ENCODE data around the gene PHLPP1.
"Not testable (repeated sequence)": the region's sequence is repeated elsewhere in the genome, so short reads cannot be mapped to it uniquely, and the experiment has no call there.

PHLPP1 gene

DNA sequence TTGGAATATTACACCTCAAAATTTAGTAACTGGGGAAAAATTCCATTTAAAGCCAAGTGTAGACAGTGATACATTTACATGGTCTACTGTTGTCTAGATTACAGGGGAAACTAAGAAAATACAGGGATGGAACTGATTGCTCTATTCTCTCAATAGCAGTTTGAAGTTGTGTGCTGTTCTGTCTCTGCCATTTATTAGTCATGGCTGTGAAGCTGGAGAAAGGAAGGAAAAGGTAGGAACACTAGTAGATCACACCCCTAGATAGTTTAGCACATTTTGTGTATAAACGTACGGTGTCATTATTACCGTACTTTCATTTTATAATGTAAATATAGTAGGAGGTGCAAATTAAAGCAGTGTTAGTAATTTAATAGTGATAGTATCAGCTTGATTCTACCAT, 170.5 kb downstream of the PHLPP1 start:
- DNase-seq (ENCODE audit: low spot score), result no peak

DNA sequence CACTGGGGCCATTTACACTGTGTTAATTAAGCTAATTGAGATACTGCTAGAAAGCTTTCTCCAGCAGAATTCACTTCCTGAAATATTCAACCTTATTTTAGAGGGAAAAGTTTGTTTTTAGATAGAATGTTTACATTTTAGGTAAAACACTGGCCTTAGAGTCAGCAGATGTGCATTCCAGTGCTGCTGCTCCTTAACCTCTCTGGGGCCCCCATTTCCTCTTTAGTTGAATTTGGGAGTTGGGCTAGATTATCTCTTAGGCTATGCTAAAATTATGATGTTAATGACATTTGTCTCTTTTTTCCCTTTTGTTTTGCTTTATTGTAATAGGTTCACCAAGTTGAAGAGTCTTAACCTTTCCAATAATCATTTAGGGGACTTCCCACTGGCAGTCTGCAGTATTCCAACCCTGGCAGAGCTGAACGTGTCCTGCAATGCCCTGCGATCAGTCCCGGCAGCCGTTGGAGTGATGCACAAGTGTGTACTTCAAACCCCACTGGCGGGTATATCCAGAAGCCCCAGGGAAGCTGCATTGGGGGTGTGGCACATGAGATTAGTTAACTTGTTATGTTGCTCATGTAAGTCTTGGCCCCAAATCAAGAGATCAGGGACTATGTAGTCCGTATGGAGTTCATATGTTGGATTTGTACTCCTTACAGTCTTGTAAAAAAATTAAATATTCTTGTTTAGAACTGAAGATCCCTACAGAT, 179.5 kb downstream of the PHLPP1 start:
- DNase-seq (ENCODE audit: low spot score), result no peak

DNA sequence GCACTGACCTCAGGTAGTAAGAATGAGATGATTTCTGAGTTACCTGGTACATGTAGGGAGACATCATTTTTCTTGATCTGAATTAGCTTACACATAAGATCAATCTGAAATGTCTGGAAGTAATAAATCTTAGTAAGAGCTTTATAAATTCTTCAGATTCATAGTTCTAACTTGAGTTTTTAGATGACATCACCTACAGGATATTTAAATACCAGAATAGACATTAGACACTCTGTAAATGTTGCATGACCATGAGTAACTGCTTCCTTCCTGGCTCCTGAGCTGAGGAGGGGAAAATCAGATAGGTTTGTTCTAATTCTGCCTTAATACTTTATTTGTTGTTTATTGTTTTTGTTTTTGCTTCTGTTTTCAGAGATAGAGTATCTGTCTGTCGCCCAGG, 181.8 kb downstream of the PHLPP1 start:
- no peak for DNase-seq (ENCODE audit: low spot score)

DNA sequence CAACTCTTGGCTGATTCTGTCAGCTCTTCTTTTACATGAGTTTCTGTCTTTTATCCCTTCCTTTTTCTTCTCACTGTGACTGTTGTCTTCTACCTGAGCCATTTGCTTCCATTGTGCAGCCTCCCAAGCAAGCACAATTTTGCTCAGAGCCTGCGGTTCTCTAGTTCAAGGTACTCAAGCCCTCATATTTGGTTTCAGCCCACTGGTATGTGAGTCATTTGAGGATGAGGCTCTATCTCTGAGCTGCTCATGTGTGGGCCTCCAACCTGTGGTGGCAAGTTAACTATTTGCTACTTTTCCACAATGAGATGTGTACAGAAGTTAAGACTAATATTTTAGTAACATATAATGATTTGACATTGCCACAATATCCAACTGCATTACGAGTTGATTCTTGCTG, 183.0 kb downstream of the PHLPP1 start:
- DNase-seq (ENCODE audit: low spot score), result no peak

GRCh38 chr18:62899534-62899933, 184.2 kb downstream of the PHLPP1 start:
- no peak for DNase-seq (ENCODE audit: low spot score)

GRCh38 chr18:62900132-62900883, 185.0 kb downstream of the PHLPP1 start:
- no peak for DNase-seq (ENCODE audit: low spot score)

DNA sequence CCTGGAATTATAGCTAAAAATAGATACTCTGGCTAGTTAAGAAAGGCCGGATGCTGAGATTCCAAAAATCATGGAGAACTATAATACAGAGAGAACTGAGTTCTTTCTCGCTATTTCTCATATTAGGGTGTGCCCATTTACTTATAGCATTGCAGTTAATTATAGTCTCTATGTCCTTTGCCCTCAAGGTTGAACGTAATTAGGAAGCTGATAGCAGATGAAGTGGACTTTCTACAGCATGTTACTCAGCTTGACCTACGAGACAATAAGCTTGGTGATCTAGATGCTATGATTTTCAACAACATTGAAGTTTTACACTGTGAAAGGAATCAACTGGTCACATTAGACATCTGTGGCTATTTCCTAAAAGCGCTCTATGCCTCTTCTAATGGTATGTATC, 187.4 kb downstream of the PHLPP1 start:
- no peak for DNase-seq (ENCODE audit: low spot score)

- DNase-seq (ENCODE audit: low spot score), result peak; percentile 91
These were observed 189.3 kb downstream of the PHLPP1 start for GRCh38 chr18:62904396-62905285.

- no peak for DNase-seq (ENCODE audit: low spot score)
These were observed 197.5 kb downstream of the PHLPP1 start for GRCh38 chr18:62912885-62913284.

- DNase-seq (ENCODE audit: low spot score), result not testable (repeated sequence)
These were observed 198.5 kb downstream of the PHLPP1 start for GRCh38 chr18:62913824-62914223.

- DNase-seq (ENCODE audit: low spot score), result no peak
These were observed 199.6 kb downstream of the PHLPP1 start for GRCh38 chr18:62914871-62915392.

DNA sequence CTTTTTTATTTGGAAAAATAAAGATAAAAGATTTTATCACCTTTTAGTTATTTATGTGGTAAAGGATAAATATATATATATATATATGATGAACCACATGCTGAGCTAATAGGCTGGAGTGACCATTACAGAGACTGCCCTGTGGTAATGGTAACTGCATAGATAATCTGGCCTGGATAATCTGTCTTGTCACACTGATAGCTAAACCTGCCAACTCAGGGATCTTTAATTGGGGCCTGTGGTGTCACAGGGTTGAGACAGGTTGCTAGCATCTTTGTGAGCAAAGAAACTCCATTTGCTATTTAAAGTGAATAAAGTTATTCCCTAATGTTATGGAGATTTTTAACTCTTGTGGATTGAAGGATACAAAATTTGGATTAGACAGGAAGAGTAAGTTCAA, 203.0 kb downstream of the PHLPP1 start:
- DNase-seq (ENCODE audit: low spot score), result no peak

- peak; percentile 54 for DNase-seq (ENCODE audit: low spot score)
These were observed 203.9 kb downstream of the PHLPP1 start for GRCh38 chr18:62919109-62919838.

DNA sequence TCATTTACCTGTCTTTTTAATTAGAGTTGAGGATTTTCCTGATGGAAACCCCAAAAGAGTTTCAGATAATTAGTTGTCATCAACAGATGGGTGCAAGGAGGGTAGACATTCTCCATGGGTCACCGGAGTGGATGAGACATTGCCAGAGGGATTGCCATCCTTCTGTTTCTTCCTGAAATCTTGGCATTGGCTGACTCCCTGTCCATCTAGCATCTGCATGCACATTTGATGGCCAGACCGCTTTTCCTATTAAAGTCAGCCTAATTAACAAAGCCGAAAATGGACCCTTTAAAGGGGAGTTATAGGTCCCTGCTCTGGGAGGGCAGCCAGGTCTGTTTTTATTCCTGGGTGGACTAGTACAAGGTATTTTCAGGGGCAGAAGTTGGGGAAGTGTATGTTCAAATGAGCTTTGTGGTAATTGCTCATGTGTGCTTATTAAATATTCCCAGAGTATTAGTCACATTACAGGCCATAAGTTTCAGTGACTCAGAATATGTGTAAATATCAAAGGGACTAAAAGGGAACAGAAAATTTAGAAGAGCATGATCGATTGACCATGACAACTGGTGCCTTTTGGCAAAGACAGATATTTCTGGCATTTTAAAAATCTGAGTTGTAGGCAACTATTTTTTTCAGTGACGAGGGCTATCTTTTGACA, 209.8 kb downstream of the PHLPP1 start:
- no peak for DNase-seq (ENCODE audit: low spot score)

DNA sequence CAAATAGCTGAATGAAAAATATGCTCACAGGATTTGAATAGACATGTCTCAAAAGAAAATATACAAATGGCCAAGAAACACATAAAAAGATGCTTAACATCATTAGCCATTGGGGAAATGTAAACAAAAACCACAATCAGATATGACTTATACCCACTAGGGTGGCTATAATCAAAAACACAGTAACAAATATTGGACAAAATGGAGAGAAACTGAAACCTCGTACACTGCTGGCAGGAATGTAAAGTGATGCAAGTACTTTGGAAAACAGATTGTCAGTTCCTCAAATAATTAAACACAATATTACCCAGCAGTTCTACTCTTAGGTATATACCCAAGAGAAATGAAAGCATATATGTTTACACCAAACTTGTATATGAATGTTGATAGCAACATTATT, 213.0 kb downstream of the PHLPP1 start:
- no peak for DNase-seq (ENCODE audit: low spot score)

- DNase-seq (ENCODE audit: low spot score), result no peak
These were observed 218.0 kb downstream of the PHLPP1 start for GRCh38 chr18:62933261-62933887.

DNA sequence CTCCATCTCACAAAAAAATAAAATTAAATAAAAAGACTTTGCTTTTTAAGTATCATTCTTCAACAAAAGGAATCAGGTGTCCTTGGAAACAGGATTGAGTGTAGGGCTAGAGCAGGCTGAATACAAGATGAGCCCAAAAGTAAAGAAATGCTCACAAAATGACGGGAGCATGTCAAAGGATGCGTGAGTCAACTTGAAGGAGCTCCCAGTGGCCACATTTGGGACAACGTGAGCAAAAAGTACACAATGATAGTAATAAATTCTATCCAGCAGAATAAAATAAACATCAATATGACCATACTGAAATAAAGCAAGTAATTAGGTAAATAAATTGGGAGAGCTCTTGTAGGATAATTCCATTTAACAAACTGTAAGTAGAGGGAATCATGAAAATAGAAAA, 220.7 kb downstream of the PHLPP1 start:
- DNase-seq (ENCODE audit: low spot score), result no peak

DNA sequence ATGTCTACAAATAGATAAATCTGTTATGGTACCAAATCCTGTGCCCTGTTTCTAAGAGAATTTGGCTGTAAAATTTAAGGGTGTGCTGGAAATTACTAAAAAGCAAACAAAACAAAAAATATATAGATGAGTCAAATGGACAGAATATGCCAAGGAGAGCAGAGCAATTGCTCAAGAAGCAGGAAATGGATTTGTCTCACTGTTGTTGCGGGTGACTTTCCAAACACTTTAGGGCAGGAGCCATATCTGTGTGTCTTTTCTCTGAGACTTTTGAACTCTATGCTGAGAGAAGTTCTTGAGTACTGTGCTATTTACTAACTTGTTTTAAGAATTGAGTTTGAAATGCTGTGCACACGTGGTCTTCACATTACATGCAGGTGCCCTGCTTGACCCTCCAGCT, 221.7 kb downstream of the PHLPP1 start:
- no peak for DNase-seq (ENCODE audit: low spot score)

GRCh38 chr18:62938006-62938405, 222.7 kb downstream of the PHLPP1 start:
- DNase-seq (ENCODE audit: low spot score), result no peak

- no peak for DNase-seq (ENCODE audit: low spot score)
These were observed 223.1 kb downstream of the PHLPP1 start for GRCh38 chr18:62938487-62938886.

DNA sequence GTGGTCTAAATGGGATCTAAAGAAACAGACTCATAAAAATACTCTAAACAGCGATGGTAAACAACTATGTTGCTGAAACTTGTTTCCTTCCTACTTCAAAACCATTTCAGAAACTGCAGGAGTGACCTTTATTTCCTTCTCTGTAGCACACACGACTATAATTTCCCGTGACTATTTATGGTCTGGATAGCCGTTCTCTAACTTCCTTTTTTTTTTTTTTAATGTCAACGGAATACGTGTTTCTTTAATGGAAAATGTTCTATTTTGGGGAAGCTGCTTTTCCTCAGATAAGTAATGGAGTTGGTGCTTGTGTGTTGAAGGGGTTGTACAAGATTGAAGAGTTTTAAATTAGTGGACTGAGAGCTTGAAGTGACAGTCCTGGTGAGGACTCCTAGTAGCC, 224.1 kb downstream of the PHLPP1 start:
- no peak for DNase-seq (ENCODE audit: low spot score)

Measured in globus pallidus (tissue), 1 donor.